GM21786 (cell line): ENCODE data around the gene CDK14.
A peak's percentile ranks its signal among the peaks of the same experiment; 100 is the strongest.

Experiments
- ATAC-seq: cut with Tn5 transposase; IDR thresholded peaks from one replicate; pipeline ENCODE4 v1.9.1; 2021; ENCODE audit not compliant: unreplicated experiment

The CDK14 gene

GRCh38 chr7:90988516-90988915 lies 392.4 kb downstream of the CDK14 start:
- ATAC-seq = no peak

- ATAC-seq = no peak
Observed at GRCh38 chr7:90988996-90989765, 393.1 kb downstream of the CDK14 start.

GRCh38 chr7:90994121-90994520 lies 398.0 kb downstream of the CDK14 start:
- no peak for ATAC-seq

GRCh38 chr7:90994601-90995000 lies 398.5 kb downstream of the CDK14 start:
- no peak for ATAC-seq

- no peak for ATAC-seq
Observed at GRCh38 chr7:90995996-90996395, 399.9 kb downstream of the CDK14 start.

- ATAC-seq = no peak
Observed at GRCh38 chr7:90999989-91000979, 404.2 kb downstream of the CDK14 start.

GRCh38 chr7:91005024-91005423 lies 408.9 kb downstream of the CDK14 start:
- no peak for ATAC-seq

GRCh38 chr7:91005841-91006240 lies 409.7 kb downstream of the CDK14 start:
- ATAC-seq = no peak

GRCh38 chr7:91007371-91007770 lies 411.2 kb downstream of the CDK14 start:
- no peak for ATAC-seq

GRCh38 chr7:91013078-91013477 lies 417.0 kb downstream of the CDK14 start:
- peak; percentile 45 for ATAC-seq

GRCh38 chr7:91019686-91020385 lies 423.7 kb downstream of the CDK14 start:
- ATAC-seq = no peak

- no peak for ATAC-seq
Observed at GRCh38 chr7:91020636-91021385, 424.7 kb downstream of the CDK14 start.

GRCh38 chr7:91021956-91022355 lies 425.8 kb downstream of the CDK14 start:
- no peak for ATAC-seq

- ATAC-seq = no peak
Observed at GRCh38 chr7:91025906-91026390, 429.8 kb downstream of the CDK14 start.

- ATAC-seq = no peak
Observed at GRCh38 chr7:91029688-91030087, 433.6 kb downstream of the CDK14 start.

- no peak for ATAC-seq
Observed at GRCh38 chr7:91030680-91031380, 434.7 kb downstream of the CDK14 start.

GRCh38 chr7:91031757-91032156 lies 435.6 kb downstream of the CDK14 start:
- no peak for ATAC-seq

- ATAC-seq = no peak
Observed at GRCh38 chr7:91033574-91033973, 437.5 kb downstream of the CDK14 start.

- ATAC-seq = no peak
Observed at GRCh38 chr7:91034459-91035368, 438.6 kb downstream of the CDK14 start.
